Astrocyte of the cerebellum (primary cell): ENCODE results near the gene DLGAP1.

Source experiments
- DNase-seq: peaks from one replicate; pipeline ENCODE4 v3.0.0-alpha.2; 2011; ENCODE audit warnings: low read depth
- H3K4me3 ChIP-seq: 2 replicates; pipeline ENCODE4 v1.5.1; 2011; ENCODE audit warnings: mild to moderate bottlenecking, low read depth, low read length, moderate library complexity
- in situ Hi-C: cut with HindIII; loops from 2 replicates; pipeline ENCODE4 v1.10.0; 2017; ENCODE audit warnings: low sequenced_read_pairs
- TF ChIP-seq, protein P1 (sequence below): IDR thresholded peaks from 2 replicates; pipeline ENCODE4 v1.5.1; 2012; ENCODE audit warnings: low read length, low read depth, moderate library complexity, mild to moderate bottlenecking; ENCODE audit errors: missing control alignments

DLGAP1 gene

DNA sequence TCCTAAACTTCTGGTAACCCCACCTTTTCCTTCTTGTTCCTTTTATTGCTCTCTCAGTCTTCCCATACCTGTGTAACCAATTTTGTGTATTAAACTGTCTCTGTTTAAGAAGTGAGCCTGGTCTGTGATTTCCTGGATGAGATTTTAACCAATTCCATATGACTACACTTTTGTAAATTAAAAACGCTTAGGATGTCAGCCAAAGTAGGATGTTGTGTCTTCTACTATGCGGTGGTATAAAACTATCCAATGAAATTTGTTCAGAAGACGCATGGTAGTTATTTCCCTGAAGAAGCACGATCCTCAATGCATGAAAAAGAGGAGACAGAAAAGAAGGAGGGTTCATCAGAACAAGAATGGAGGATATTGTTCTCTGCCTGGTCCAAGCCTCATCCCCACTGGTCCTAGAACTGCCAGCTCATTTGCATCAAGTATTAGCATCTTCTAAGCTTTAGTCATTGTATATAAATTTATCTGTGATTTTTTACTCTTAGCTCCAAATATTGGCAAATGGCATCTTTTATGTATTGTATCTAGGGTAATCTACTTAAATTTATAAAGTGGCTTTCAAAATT lies 877.7 kb downstream of the DLGAP1 start:
- DNase-seq: no peak
- H3K4me3 ChIP-seq: no peak overlapping the region
- TF ChIP-seq, protein P1, sequence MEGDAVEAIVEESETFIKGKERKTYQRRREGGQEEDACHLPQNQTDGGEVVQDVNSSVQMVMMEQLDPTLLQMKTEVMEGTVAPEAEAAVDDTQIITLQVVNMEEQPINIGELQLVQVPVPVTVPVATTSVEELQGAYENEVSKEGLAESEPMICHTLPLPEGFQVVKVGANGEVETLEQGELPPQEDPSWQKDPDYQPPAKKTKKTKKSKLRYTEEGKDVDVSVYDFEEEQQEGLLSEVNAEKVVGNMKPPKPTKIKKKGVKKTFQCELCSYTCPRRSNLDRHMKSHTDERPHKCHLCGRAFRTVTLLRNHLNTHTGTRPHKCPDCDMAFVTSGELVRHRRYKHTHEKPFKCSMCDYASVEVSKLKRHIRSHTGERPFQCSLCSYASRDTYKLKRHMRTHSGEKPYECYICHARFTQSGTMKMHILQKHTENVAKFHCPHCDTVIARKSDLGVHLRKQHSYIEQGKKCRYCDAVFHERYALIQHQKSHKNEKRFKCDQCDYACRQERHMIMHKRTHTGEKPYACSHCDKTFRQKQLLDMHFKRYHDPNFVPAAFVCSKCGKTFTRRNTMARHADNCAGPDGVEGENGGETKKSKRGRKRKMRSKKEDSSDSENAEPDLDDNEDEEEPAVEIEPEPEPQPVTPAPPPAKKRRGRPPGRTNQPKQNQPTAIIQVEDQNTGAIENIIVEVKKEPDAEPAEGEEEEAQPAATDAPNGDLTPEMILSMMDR: no peak
- in situ Hi-C loops: loop anchor here (5.0 kb wide), 1 partner anchor 60 kb away; no protein-coding TSS in a partner anchor

DNA sequence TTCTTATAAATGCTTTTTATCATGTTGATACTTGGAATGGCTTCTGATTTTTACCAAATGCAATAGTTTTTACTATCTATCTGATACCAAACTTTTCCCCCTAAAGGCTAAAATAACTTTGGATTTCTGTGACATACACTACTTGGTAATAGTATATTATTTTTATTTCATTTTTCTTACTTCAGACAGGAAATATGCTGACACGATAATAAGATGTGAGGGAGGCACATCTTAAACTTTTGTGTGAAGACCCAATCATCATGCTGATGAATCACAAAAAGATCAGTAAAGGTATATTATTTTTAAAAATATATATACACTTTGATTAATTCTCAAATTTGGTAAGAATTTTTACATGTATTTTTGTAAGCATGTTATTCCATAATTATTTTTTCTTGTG lies 882.3 kb downstream of the DLGAP1 start:
- TF ChIP-seq, protein P1: no peak
- no peak for DNase-seq
- in situ Hi-C loops: no loop called here
- no peak overlapping the region for H3K4me3 ChIP-seq

DNA sequence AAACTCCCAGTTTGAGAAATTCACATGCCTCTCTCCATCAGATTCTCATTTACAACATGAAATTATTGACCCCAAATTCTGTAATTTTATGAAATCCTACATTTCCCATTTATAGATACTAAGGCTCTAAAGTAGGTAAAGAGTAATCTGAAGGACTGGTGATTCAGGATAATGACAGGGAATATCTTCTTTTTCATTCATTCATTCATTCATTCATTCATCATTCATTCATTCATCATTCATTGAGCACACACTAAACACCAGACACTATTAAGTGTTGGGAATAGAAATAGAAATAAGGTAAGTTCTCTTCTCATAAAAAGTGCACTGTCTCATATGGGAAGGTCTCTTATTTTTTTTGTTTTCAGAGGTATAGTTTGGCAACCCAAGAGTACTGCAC lies 888.3 kb downstream of the DLGAP1 start:
- no peak for DNase-seq
- TF ChIP-seq, protein P1: no peak
- in situ Hi-C loops: no loop called here
- no peak overlapping the region for H3K4me3 ChIP-seq

DNA sequence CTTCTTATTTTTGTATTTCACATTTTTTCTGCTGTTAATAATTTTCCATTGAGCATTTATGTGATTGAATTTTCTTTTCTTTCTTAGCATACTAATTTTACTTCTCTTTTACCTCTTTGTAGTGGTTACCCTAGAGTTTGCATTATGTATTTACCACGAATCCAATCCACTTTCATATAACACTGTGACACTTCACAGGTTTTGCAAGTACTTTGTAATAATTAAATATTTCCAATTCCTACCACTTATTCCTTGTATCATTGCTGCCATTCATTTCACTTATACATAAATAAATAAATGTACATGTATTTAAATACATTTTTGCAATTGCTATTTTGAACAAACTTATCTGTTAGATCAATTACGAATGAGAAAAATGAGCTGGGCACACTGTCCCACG lies 894.4 kb downstream of the DLGAP1 start:
- DNase-seq: no peak
- in situ Hi-C loops: no loop called here
- TF ChIP-seq, protein P1: no peak
- no peak overlapping the region for H3K4me3 ChIP-seq

DNA sequence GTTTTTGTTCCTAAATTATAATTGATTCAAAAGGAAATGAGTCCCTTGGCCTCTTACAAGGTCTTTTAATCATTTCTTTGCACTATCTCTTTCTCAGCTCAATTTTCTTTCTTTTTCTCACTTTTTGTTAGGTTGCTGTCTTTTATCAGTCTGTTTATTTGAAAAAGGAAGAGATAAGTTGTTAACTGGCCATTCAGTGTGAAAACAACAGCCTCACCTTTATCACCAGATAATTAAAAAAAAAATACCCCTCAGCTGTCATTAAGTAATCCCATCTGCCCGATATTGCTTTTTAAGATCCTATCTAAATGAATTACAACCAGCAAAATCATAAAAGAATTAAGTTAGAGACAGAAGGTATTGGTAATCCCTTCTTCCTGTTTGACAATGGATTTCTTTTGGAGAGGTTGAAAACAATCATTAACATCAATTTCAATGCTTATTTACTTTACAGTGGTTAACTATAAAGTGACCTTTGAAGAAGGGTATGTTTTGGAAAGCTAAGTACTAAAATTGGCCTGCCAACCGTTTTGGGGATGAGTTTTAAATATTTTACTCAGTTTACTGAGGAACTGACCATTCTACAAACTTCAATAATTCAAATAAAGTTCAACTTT lies 900.2 kb downstream of the DLGAP1 start:
- TF ChIP-seq, protein P1: no peak
- H3K4me3 ChIP-seq: no peak overlapping the region
- no peak for DNase-seq
- in situ Hi-C loops: no loop called here

DNA sequence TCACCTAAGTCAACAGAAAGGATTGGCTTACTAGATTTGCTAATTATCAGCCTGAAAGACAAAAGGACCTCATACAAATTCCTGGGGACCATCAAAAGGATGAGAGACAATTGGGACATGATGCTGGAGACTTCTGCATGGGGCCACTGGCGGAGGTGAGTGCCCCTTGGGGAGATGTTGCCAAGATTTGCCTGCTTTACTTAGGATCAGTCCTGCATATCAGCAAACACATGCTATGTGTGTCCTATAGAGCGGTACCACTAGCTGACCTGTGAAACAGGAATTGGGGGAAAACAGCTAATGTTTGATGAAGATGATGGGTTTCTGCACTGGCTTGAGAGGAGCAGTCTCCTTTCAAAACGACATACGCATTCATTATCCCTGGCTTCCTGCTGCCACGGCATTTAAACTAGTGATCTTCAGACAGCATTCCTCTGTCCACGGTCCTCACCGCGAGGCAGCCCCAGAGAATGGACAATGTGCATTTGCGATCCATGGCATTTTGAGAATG lies 901.0 kb downstream of the DLGAP1 start:
- no peak overlapping the region for H3K4me3 ChIP-seq
- TF ChIP-seq, protein P1: no peak
- in situ Hi-C loops: no loop called here
- DNase-seq: no peak
